H1 (cell line): Measurements from ENCODE around the gene MGLL. TPM values are rescaled to one million over a fixed set of nuclear protein-coding genes. Genes with fewer than 3 reads are reported as not detected.

Source experiments
- PHF8 ChIP-seq: fragments of 200-600 bp; sonication (generic); conservative IDR thresholded peaks from 2 replicates; pipeline ENCODE4 v1.7.1; 2012; ENCODE audit warnings: low read depth, mild to moderate bottlenecking, inconsistent platforms, low read length, moderate library complexity
- polyA plus RNA-seq, 7 experiments: library from polyadenylated mRNA; depleted of rRNA in 3 of 7; stranded (reverse) in 5 of 7; unstranded in 2 of 7; fragments of >200 nt in 5 of 7; fragments of 200-250 nt in 2 of 7; gene quantifications; 1 replicate in 5 of 7; 2 replicates in 1 of 7; 4 replicates in 1 of 7; pipeline versions ENCODE4 v1.2.1 to v1.2.3, GENCODE V29; 2011 to 2013; ENCODE audit warnings: missing spikeins in 2 of 7, mixed read lengths in 2 of 7
- total RNA-seq: library from RNA; stranded (reverse); fragmentation: NEBNext Ultra II Directional; extraction: Animal tissue kit (Norgen Biotek cat#: 25700); gene quantifications from 2 replicates; pipeline ENCODE4 v1.2.1, GENCODE V29; 2021

Gene MGLL
- total and polyA plus RNA-seq, 2 of the 8 experiments (the other 6 are each of a cell fraction or from before 2014, with no cell fraction given), result 0.05 to 0.34 TPM

- no peak for TF ChIP-seq PHF8
- TF ChIP-seq, all 59 proteins: peak for 0
Observed at GRCh38 chr3:127687228-127687737, 135.0 kb downstream of the MGLL start (continued).
